HEK293T (cell line): ENCODE measurements around the gene EYA3.

Experiments used
- BHLHE40 ChIP-seq: fragments of 450-650 bp; IDR thresholded peaks from 2 replicates; pipeline ENCODE4 v1.6.1; 2016; ENCODE audit warnings: mild to moderate bottlenecking, moderate library complexity, borderline replicate concordance
- CTBP1 ChIP-seq: fragments of 450-650 bp; IDR thresholded peaks from 2 replicates; pipeline ENCODE4 v1.6.1; 2016; ENCODE audit warnings: borderline replicate concordance
- ELF4 ChIP-seq: fragments of 450-650 bp; IDR thresholded peaks from 2 replicates; pipeline ENCODE4 v1.6.1; 2017; ENCODE audit warnings: antibody characterized with exemption
- FOXA1 ChIP-seq: fragments of 450-650 bp; IDR thresholded peaks from 2 replicates; pipeline ENCODE4 v1.6.1; 2016; ENCODE audit warnings: mild to moderate bottlenecking
- FOXM1 ChIP-seq: fragments of 450-650 bp; IDR thresholded peaks from 2 replicates; pipeline ENCODE4 v1.6.1; 2017; ENCODE audit warnings: mild to moderate bottlenecking, borderline replicate concordance
- HDGF ChIP-seq: fragments of 450-650 bp; IDR thresholded peaks from 2 replicates; pipeline ENCODE4 v1.6.1; 2017; ENCODE audit warnings: antibody characterized with exemption, borderline replicate concordance
- LEF1 ChIP-seq: fragments of 450-650 bp; IDR thresholded peaks from 2 replicates; pipeline ENCODE4 v1.6.1; 2017; ENCODE audit warnings: mild to moderate bottlenecking, borderline replicate concordance
- NFRKB ChIP-seq: fragments of 450-650 bp; IDR thresholded peaks from 2 replicates; pipeline ENCODE4 v1.6.1; 2016; ENCODE audit warnings: mild to moderate bottlenecking, moderate library complexity
- SP1 ChIP-seq: fragments of 450-650 bp; IDR thresholded peaks from 2 replicates; pipeline ENCODE4 v1.6.1; 2017
- SUZ12 ChIP-seq: fragments of 450-650 bp; IDR thresholded peaks from 2 replicates; pipeline ENCODE4 v1.6.1; 2016; ENCODE audit warnings: mild to moderate bottlenecking
- TARDBP ChIP-seq: fragments of 450-650 bp; IDR thresholded peaks from 2 replicates; pipeline ENCODE4 v1.6.1; 2016
- TF ChIP-seq, protein P1 (sequence below): fragments of 450-650 bp; IDR thresholded peaks from 2 replicates; pipeline ENCODE4 v1.6.1; 2016

DNA sequence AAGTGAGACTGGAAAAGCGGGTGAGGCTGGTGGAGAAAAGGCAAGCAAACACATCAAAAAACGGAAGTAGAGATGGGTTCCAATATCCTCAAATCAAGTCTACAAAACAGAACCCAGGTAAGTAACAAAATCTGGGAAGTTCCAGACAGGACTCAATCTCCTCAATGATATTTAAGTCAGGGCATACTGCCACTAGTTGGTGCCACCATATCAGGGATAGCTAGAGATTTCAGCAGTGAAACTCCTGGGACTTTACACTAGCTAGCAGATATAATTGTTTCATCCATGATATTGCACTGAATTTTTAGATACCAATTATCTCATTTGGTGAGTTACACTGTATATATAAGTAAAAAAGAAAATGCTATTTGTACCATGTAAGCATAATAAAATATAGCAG is 52.0 kb downstream of the EYA3 start:
- TF ChIP-seq FOXM1 (no peak), HDGF (no peak), SUZ12 (no peak), BHLHE40 (no peak), SP1 (no peak), FOXA1 (no peak), NFRKB (no peak), TARDBP (no peak), LEF1 (no peak), ELF4 (no peak), CTBP1 (no peak)
- TF ChIP-seq, protein P1, sequence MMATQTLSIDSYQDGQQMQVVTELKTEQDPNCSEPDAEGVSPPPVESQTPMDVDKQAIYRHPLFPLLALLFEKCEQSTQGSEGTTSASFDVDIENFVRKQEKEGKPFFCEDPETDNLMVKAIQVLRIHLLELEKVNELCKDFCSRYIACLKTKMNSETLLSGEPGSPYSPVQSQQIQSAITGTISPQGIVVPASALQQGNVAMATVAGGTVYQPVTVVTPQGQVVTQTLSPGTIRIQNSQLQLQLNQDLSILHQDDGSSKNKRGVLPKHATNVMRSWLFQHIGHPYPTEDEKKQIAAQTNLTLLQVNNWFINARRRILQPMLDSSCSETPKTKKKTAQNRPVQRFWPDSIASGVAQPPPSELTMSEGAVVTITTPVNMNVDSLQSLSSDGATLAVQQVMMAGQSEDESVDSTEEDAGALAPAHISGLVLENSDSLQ: no peak
